Right lobe of liver (tissue), 6 donors: ENCODE measurements around the gene CNDP1. TPM values are rescaled to one million over a fixed set of nuclear protein-coding genes. Genes with fewer than 3 reads are reported as not detected.

Experiments
- ATAC-seq, 4 donors: fragments of 200-7000 bp; cut with Tn5 transposase; one replicate each; pipeline ENCODE4 v1.9.1; 2020; ENCODE audit warnings: mild to moderate bottlenecking in 4 of 4, moderate library complexity in 4 of 4
- DNase-seq, 3 donors: peaks; one replicate each; pipeline ENCODE4 v3.0.0-alpha.2; 2020
- H3K27ac ChIP-seq, 3 donors: fragments of 200-600 bp; one replicate each; pipeline ENCODE4 v1.8.0; 2022
- H3K27me3 ChIP-seq, 2 donors: fragments of 200-600 bp; one replicate each; pipeline ENCODE4 v1.8.0; 2022
- H3K36me3 ChIP-seq, 4 donors: fragments of 200-600 bp; sonication (generic) in 1 of 4; one replicate each; pipeline versions ENCODE4 v1.5.1 to v1.8.0; 2017 to 2022; ENCODE audit warnings: control low read depth in 1 of 4
- H3K4me1 ChIP-seq, 4 donors: fragments of 200-600 bp; sonication (generic) in 1 of 4; one replicate each; pipeline versions ENCODE4 v1.5.1 to v1.8.0; 2017 to 2022; ENCODE audit warnings: control low read depth in 1 of 4
- H3K4me3 ChIP-seq, 3 donors: fragments of 200-600 bp; one replicate each; pipeline ENCODE4 v1.8.0; 2022
- H3K9me3 ChIP-seq, 4 donors: fragments of 200-600 bp; sonication (generic) in 1 of 4; one replicate each; pipeline versions ENCODE4 v1.5.1 to v1.8.0; 2017 to 2022; ENCODE audit warnings: control low read depth in 1 of 4
- CTCF ChIP-seq, 4 donors: fragments of 200-600 bp in 3 of 4; fragments of 450-650 bp in 1 of 4; IDR thresholded peaks; one replicate each; pipeline versions ENCODE4 v1.5.1 to v1.8.0; 2016 to 2022; ENCODE audit warnings: antibody characterized with exemption in 4 of 4, mild to moderate bottlenecking in 2 of 4
- POLR2A ChIP-seq: fragments of 450-650 bp; IDR thresholded peaks from one replicate; pipeline ENCODE4 v1.6.1; 2017; ENCODE audit warnings: antibody characterized with exemption, mild to moderate bottlenecking
- WGBS: methylation state at CpG from one replicate; pipeline ENCODE4 v1.1.6; 2018; ENCODE audit warnings: low coverage, low lambda C conversion rate; ENCODE audit not compliant: insufficient coverage; ENCODE audit errors: missing lambda C conversion rate; 5-methylcytosine and 5-hydroxymethylcytosine counted together
- intact Hi-C, 2 donors: fragments of 100-400 bp; cut with DNase I; formaldehyde crosslinking; loops; one replicate each; pipeline versions ENCODE4 v1.11.2 to v1.14.1; 2022
- total RNA-seq, 6 experiments: library from RNA; depleted of rRNA in 2 of 6; stranded (reverse); fragments of >200 nt in 2 of 6; fragmentation: NEBNext Ultra II Directional in 3 of 6; extraction: Animal tissue kit (Norgen Biotek cat#: 25700) in 3 of 6; gene quantifications; one replicate each; pipeline versions ENCODE4 v1.1.0 to v1.2.4, GENCODE V29; 2016 to 2023
- donor health status: DM: no; HTN: yes; CAD: no.
- donor health status: DM: no; HTN: no; CAD: no.
- donor health status: DM: no; HTN: no; CAD: no.
- donor health status: DM: no; HTN: yes; CAD: no.
- donor health status: DM: no; HTN: yes; CAD: no.

The CNDP1 gene
- total RNA-seq, 6 experiments from 2014 or later: 10.4 to 61.4 (median 28.4) TPM

- H3K9me3 ChIP-seq: no peaks in the 10 kb centered on the region
- WGBS: 9% methylated on average over 5 of the region's 5 CpGs
- H3K36me3 ChIP-seq: no peaks in the 10 kb centered on the region
- TF ChIP-seq CTCF (IDR thresholded peaks at IDR 0.05) (peak; percentile 76 to 90 (median 86)), POLR2A (no peak)
- H3K4me1 ChIP-seq: peaks cover 0 to 18% (median 6%) of the 10 kb centered on the region in 4 donors
- H3K27ac ChIP-seq: peak overlapping the region; percentile 23 to 69 (median 50)
- intact Hi-C loops: loop anchor here in 1 of 2 donors (5.0 kb wide), 1 partner anchor 200 kb away; no protein-coding TSS in a partner anchor
- H3K27me3 ChIP-seq: no peaks in the 10 kb centered on the region
- peak overlapping the region in 2 of 3 donors; percentile 22 to 33 for H3K4me3 ChIP-seq
- ATAC-seq (peak; percentile 92 to 96 (median 94)), DNase-seq (peak; percentile 82 to 89 (median 82))
These were observed 17.7 kb downstream of the CNDP1 start for GRCh38 chr18:74551936-74552555.

GRCh38 chr18:74556126-74556525 lies 21.8 kb downstream of the CNDP1 start:
- Histone ChIP-seq H3K4me1 (peaks cover 0 to 13% (median 3%) of the 10 kb centered on the region in 4 donors), H3K9me3 (no peaks in the 10 kb centered on the region), H3K27ac (no peak overlapping the region), H3K4me3 (no peak overlapping the region), H3K27me3 (no peaks in the 10 kb centered on the region), H3K36me3 (peaks cover 0 to 4% (median 0%) of the 10 kb centered on the region in 4 donors)
- 76% methylated on average over 9 of the region's 11 CpGs for WGBS
- ATAC-seq: no peak
- DNase-seq: no peak
- no peak for TF ChIP-seq CTCF (IDR thresholded peaks at IDR 0.05)
- TF ChIP-seq POLR2A: no peak
- intact Hi-C loops: loop anchor here in 1 of 2 donors (5.0 kb wide), 1 partner anchor 204 kb away; no protein-coding TSS in a partner anchor

DNA sequence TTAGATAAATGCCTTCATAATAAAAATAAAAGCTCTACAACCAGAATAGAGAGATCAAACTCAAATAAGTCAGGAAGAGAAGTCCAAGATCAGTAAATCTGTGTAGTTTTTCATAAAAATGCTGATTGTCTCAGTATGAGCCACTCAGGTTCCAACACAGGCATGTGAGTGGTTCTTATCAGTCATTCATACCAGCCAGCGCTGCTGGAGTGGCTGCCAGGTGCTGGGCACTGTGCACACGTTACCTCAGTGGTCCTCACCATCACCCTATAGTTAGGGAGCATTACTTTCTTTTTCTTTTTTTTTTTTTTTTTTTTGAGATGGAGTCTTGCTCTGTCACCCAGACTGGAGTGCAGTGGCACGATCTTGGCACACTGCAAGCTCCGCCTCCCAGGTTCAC lies 23.8 kb downstream of the CNDP1 start:
- Histone ChIP-seq H3K27me3 (no peaks in the 10 kb centered on the region), H3K9me3 (no peaks in the 10 kb centered on the region), H3K4me3 (no peak overlapping the region), H3K36me3 (peaks cover 0 to 9% (median 2%) of the 10 kb centered on the region in 4 donors), H3K27ac (no peak overlapping the region), H3K4me1 (no peaks in the 10 kb centered on the region)
- intact Hi-C loops: loop anchor here in 1 of 2 donors (5.0 kb wide), 1 partner anchor 206 kb away; no protein-coding TSS in a partner anchor
- 76% methylated on average over 3 of the region's 4 CpGs for WGBS
- TF ChIP-seq CTCF (IDR thresholded peaks at IDR 0.05) (no peak), POLR2A (no peak)
- ATAC-seq: no peak
- DNase-seq: no peak

DNA sequence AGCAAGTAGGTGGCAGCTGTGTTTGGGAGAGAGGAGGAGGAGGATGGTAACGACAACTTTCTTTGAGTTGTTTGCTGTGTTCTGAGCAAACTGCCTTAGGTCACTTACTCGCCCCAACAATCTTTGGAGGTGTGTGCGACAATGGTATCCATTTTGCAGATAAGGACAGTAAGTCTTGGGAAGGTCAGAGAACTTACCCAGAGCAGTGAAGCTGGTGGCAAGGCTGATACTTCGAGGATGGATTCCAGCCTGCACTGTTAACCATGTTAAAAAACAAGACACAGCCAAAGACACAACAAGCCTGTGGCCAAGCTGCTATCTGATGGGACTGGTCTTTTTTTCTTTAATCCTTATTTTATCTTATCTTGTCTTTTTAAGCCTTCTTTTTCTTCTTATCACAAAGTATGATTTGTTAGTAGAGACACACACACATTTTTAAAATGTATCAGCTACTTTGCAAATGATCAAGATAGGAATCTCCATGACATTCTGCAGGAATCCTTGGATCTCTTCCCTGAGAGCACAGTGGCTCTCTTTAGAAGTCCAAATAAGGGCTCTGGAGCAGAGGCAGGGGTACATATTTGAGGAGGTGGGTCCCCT lies 27.9 kb downstream of the CNDP1 start:
- H3K27ac ChIP-seq: no peak overlapping the region
- H3K36me3 ChIP-seq: peaks cover 0 to 9% (median 2%) of the 10 kb centered on the region in 4 donors
- intact Hi-C loops: no loop called here
- no peak for DNase-seq
- WGBS: 83% methylated on average over 4 of the region's 4 CpGs
- no peak for ATAC-seq
- H3K4me3 ChIP-seq: no peak overlapping the region
- peaks cover 0 to 20% (median 4%) of the 10 kb centered on the region in 4 donors for H3K4me1 ChIP-seq
- no peak for TF ChIP-seq CTCF (IDR thresholded peaks at IDR 0.05)
- no peak for TF ChIP-seq POLR2A
- H3K9me3 ChIP-seq: no peaks in the 10 kb centered on the region
- H3K27me3 ChIP-seq: no peaks in the 10 kb centered on the region
